SH-SY5Y (cell line): ENCODE data around the gene FSHR.

ENCODE experiments used
- GATA2 ChIP-seq: IDR thresholded peaks from 2 replicates; pipeline ENCODE4 v1.6.1; 2011; ENCODE audit warnings: mild to moderate bottlenecking, low read depth, low read length
- GATA3 ChIP-seq: IDR thresholded peaks from 2 replicates; pipeline ENCODE4 v1.6.1; 2011; ENCODE audit warnings: low read depth, mild to moderate bottlenecking, low read length, moderate library complexity

FSHR gene

GRCh38 chr2:49026706-49027105 is 127.6 kb downstream of the FSHR start:
- TF ChIP-seq GATA3 = no peak
- TF ChIP-seq GATA2 = no peak

- TF ChIP-seq GATA3 (no peak), GATA2 (no peak)
Observed at GRCh38 chr2:49021271-49021670, 133.0 kb downstream of the FSHR start.

- TF ChIP-seq GATA2 = no peak
- TF ChIP-seq GATA3 = no peak
Observed at GRCh38 chr2:49005261-49005660, 149.1 kb downstream of the FSHR start.

- no peak for TF ChIP-seq GATA3
- no peak for TF ChIP-seq GATA2
Observed at GRCh38 chr2:49004036-49004626, 150.2 kb downstream of the FSHR start.

GRCh38 chr2:49003201-49003600 is 151.1 kb downstream of the FSHR start:
- TF ChIP-seq GATA2 (no peak), GATA3 (no peak)

GRCh38 chr2:49002750-49003149 is 151.6 kb downstream of the FSHR start:
- no peak for TF ChIP-seq GATA3

- TF ChIP-seq GATA2 (no peak), GATA3 (no peak)
Observed at GRCh38 chr2:49000695-49001094, 153.6 kb downstream of the FSHR start.

- TF ChIP-seq GATA3 = no peak
- no peak for TF ChIP-seq GATA2
Observed at GRCh38 chr2:48998449-48998848, 155.9 kb downstream of the FSHR start.

GRCh38 chr2:48993576-48993975 is 160.7 kb downstream of the FSHR start:
- TF ChIP-seq GATA3 (no peak), GATA2 (no peak)

GRCh38 chr2:48991415-48992131 is 162.7 kb downstream of the FSHR start:
- TF ChIP-seq GATA2 (no peak), GATA3 (no peak)

- no peak for TF ChIP-seq GATA2
- no peak for TF ChIP-seq GATA3
Observed at GRCh38 chr2:48984922-48985321, 169.4 kb downstream of the FSHR start.

GRCh38 chr2:48983551-48983950 is 170.8 kb downstream of the FSHR start:
- TF ChIP-seq GATA2 = no peak
- no peak for TF ChIP-seq GATA3

- TF ChIP-seq GATA3 = no peak
- no peak for TF ChIP-seq GATA2
Observed at GRCh38 chr2:48982887-48983435, 171.4 kb downstream of the FSHR start.

GRCh38 chr2:48980846-48981245 is 173.5 kb downstream of the FSHR start:
- TF ChIP-seq GATA3 (no peak), GATA2 (no peak)

GRCh38 chr2:48979691-48980090 is 174.6 kb downstream of the FSHR start:
- TF ChIP-seq GATA3 (no peak), GATA2 (no peak)

- TF ChIP-seq GATA3 (peak; percentile 41; the same call in 1 of the 2 replicates), GATA2 (peak; percentile 62)
Observed at GRCh38 chr2:48978131-48978530, 176.2 kb downstream of the FSHR start.
